SK-N-SH (cell line): ENCODE results near the gene LHPP. TPM values are rescaled to one million over a fixed set of nuclear protein-coding genes. Genes with fewer than 3 reads are reported as not detected.
A peak's percentile ranks its signal among the peaks of the same experiment; 100 is the strongest.

Source experiments
- CTCF ChIA-PET: fragments of 300-600, 350-600 bp; formaldehyde crosslinking; extraction: SDS; loops from one replicate; lab custom pipeline; 2021; lab: Yijun Ruan, JAX
- POLR2A ChIA-PET: fragments of 350-600 bp; sonication (Branson Sonifier 250); formaldehyde crosslinking; extraction: SDS; loops from one replicate; lab custom pipeline; 2020; ENCODE audit warnings: antibody characterized with exemption, inconsistent platforms; lab: Yijun Ruan, JAX
- DNase-seq: peaks from one replicate; pipeline ENCODE4 v3.0.0; 2012
- H2AFZ ChIP-seq: fragments of 200-600 bp; sonication (generic); 2 replicates; pipeline ENCODE4 v1.8.1; 2016; ENCODE audit warnings: antibody characterized with exemption, mild to moderate bottlenecking, low read depth
- H3F3A ChIP-seq: fragments of 200-600 bp; sonication (generic); replicated peaks from 2 replicates; pipeline ENCODE3; 2016; ENCODE audit warnings: antibody characterized with exemption, mild to moderate bottlenecking; ENCODE audit not compliant: insufficient read depth
- H3K27ac ChIP-seq, 2 experiments: fragments of 200-500 bp in 1 of 2; fragments of 200-600 bp in 1 of 2; sonication (Bioruptor generic) in 1 of 2; sonication (generic), shearing (Covaris generic) in 1 of 2; 2 replicates each; pipeline versions ENCODE4 v1.5.1 to v1.6.1; 2014 to 2016; ENCODE audit warnings: low read depth in 2 of 2, inconsistent platforms in 1 of 2, low read length in 1 of 2, mild to moderate bottlenecking in 1 of 2, mixed read lengths in 1 of 2
- H3K27me3 ChIP-seq: fragments of 200-600 bp; sonication (generic), shearing (Covaris generic); 2 replicates; pipeline ENCODE4 v1.6.1; 2016; ENCODE audit warnings: mixed run types; ENCODE audit not compliant: insufficient read depth
- H3K36me3 ChIP-seq, 2 experiments: fragments of 200-500 bp in 1 of 2; fragments of 200-600 bp in 1 of 2; sonication (Bioruptor generic) in 1 of 2; sonication (generic) in 1 of 2; replicated peaks in 1 of 2; 2 replicates each; pipeline versions ENCODE3 to v1.5.1; 2014 to 2016; ENCODE audit warnings: low read length in 1 of 2, mild to moderate bottlenecking in 1 of 2; ENCODE audit not compliant: insufficient read depth in 2 of 2, control insufficient read depth in 1 of 2
- H3K4me1 ChIP-seq, 2 experiments: fragments of 200-500 bp in 1 of 2; fragments of 200-600 bp in 1 of 2; sonication (Bioruptor generic) in 1 of 2; sonication (generic), shearing (Covaris generic) in 1 of 2; 2 replicates each; pipeline versions ENCODE4 v1.5.1 to v1.6.1; 2014 to 2016; ENCODE audit warnings: low read depth in 1 of 2, low read length in 1 of 2, mixed run types in 1 of 2; ENCODE audit not compliant: insufficient read depth in 2 of 2, control insufficient read depth in 1 of 2
- H3K4me2 ChIP-seq: fragments of 200-600 bp; sonication (generic), shearing (Covaris generic); 2 replicates; pipeline ENCODE4 v1.6.1; 2017; ENCODE audit warnings: mixed run types
- H3K4me3 ChIP-seq, 2 experiments: fragments of 200-500 bp in 1 of 2; fragments of 200-600 bp in 1 of 2; sonication (Bioruptor generic) in 1 of 2; sonication (generic), shearing (Covaris generic) in 1 of 2; 2 replicates each; pipeline versions ENCODE4 v1.5.1 to v1.8.1; 2014 to 2016; ENCODE audit warnings: low read depth in 2 of 2, inconsistent platforms in 1 of 2, low read length in 1 of 2, mild to moderate bottlenecking in 1 of 2, mixed read lengths in 1 of 2, moderate library complexity in 1 of 2
- H3K79me2 ChIP-seq: fragments of 200-600 bp; sonication (generic); 2 replicates; pipeline ENCODE4 v1.8.1; 2017; ENCODE audit warnings: mild to moderate bottlenecking; ENCODE audit not compliant: insufficient read depth
- H3K9ac ChIP-seq: fragments of 200-600 bp; sonication (generic); 2 replicates; pipeline ENCODE4 v1.6.1; 2017; ENCODE audit warnings: mixed run types
- H3K9me2 ChIP-seq: fragments of 200-600 bp; sonication (generic); 2 replicates; pipeline ENCODE4 v1.6.1; 2017; ENCODE audit warnings: mixed run types
- H3K9me3 ChIP-seq: fragments of 200-600 bp; sonication (generic); 2 replicates; pipeline ENCODE4 v1.6.1; 2017; ENCODE audit warnings: mixed run types, mild to moderate bottlenecking, moderate library complexity
- H4K20me1 ChIP-seq: fragments of 200-600 bp; sonication (generic); 2 replicates; pipeline ENCODE4 v1.6.1; 2017; ENCODE audit warnings: mild to moderate bottlenecking, mixed run types; ENCODE audit not compliant: insufficient read depth
- CHD2 ChIP-seq: fragments of 150-350 bp; IDR thresholded peaks from 2 replicates; pipeline ENCODE4 v1.6.1; 2018; ENCODE audit warnings: low read length; ENCODE audit not compliant: partially characterized antibody
- ELF1 ChIP-seq: IDR thresholded peaks from 2 replicates; pipeline ENCODE4 v1.4.0; 2012
- EP300 ChIP-seq, 2 experiments: IDR thresholded peaks; 2 replicates each; pipeline versions ENCODE4 v1.4.0 to v1.6.1; 2012; ENCODE audit warnings: borderline replicate concordance in 1 of 2, low read depth in 1 of 2, low read length in 1 of 2
- EZH2phosphoT487 ChIP-seq: fragments of 200-600 bp; sonication (generic); IDR thresholded peaks from 2 replicates; pipeline ENCODE4 v1.6.1; 2017; ENCODE audit warnings: low read depth, mixed run types, mild to moderate bottlenecking, antibody characterized with exemption, moderate library complexity, borderline replicate concordance
- FOXJ3 ChIP-seq: sonication (generic); formaldehyde crosslinking; IDR thresholded peaks from 2 replicates; pipeline ENCODE4 v1.5.1; 2020; ENCODE audit warnings: mild to moderate bottlenecking, missing genetic modification reagents
- GATA2 ChIP-seq: sonication (generic); formaldehyde crosslinking; IDR thresholded peaks from 2 replicates; pipeline ENCODE4 v1.5.0; 2020; ENCODE audit warnings: mild to moderate bottlenecking, missing genetic modification reagents
- NFIC ChIP-seq: IDR thresholded peaks from 2 replicates; pipeline ENCODE4 v1.4.0; 2012; ENCODE audit warnings: borderline replicate concordance
- NRF1 ChIP-seq: IDR thresholded peaks from 2 replicates; pipeline ENCODE4 v1.6.1; 2012; ENCODE audit warnings: low read depth, mild to moderate bottlenecking, low read length
- RCOR1 ChIP-seq: fragments of 150-350 bp; IDR thresholded peaks from 2 replicates; pipeline ENCODE4 v1.6.1; 2017; ENCODE audit warnings: antibody characterized with exemption, low read length
- RXRA ChIP-seq: IDR thresholded peaks from 2 replicates; pipeline ENCODE4 v1.4.0; 2012; ENCODE audit warnings: low read depth, mild to moderate bottlenecking, borderline replicate concordance
- SIN3A ChIP-seq: IDR thresholded peaks from 2 replicates; pipeline ENCODE4 v1.6.1; 2012; ENCODE audit warnings: low read depth, mild to moderate bottlenecking, low read length, moderate library complexity, borderline replicate concordance
- SMC3 ChIP-seq: IDR thresholded peaks from 2 replicates; pipeline ENCODE4 v1.6.1; 2012; ENCODE audit warnings: low read depth, low read length, improper control_type of control experiment
- TAF1 ChIP-seq: IDR thresholded peaks from 2 replicates; pipeline ENCODE4 v1.6.1; 2012; ENCODE audit warnings: low read depth, mild to moderate bottlenecking, low read length, moderate library complexity, borderline replicate concordance
- TCF12 ChIP-seq: IDR thresholded peaks from 2 replicates; pipeline ENCODE4 v1.4.0; 2012
- TEAD4 ChIP-seq: IDR thresholded peaks from 2 replicates; pipeline ENCODE4 v1.4.0; 2012; ENCODE audit warnings: mild to moderate bottlenecking, borderline replicate concordance; ENCODE audit not compliant: insufficient read depth
- YY1 ChIP-seq: IDR thresholded peaks from 2 replicates; pipeline ENCODE4 v1.4.0; 2012; ENCODE audit warnings: low read depth, mild to moderate bottlenecking
- WGBS: methylation state at CpG from one replicate; pipeline ENCODE4 v1.1.6; 2017; ENCODE audit warnings: low lambda C conversion rate; 5-methylcytosine and 5-hydroxymethylcytosine counted together
- polyA plus RNA-seq, 3 experiments: library from polyadenylated mRNA; depleted of rRNA; stranded (reverse); fragments of >200 nt; gene quantifications; 2 replicates each; pipeline ENCODE4 v1.2.3, GENCODE V29; 2012
- TF ChIP-seq, protein P1 (sequence below): IDR thresholded peaks from 2 replicates; pipeline ENCODE4 v1.4.0; 2012; ENCODE audit warnings: low read depth
- TF ChIP-seq, protein P2 (sequence below): IDR thresholded peaks from 2 replicates; pipeline ENCODE4 v1.6.1; 2012; ENCODE audit warnings: mild to moderate bottlenecking, low read depth, low read length, moderate library complexity
- TF ChIP-seq, protein P3 (sequence below): IDR thresholded peaks from 2 replicates; pipeline ENCODE4 v1.4.0; 2012; ENCODE audit warnings: low read depth, borderline replicate concordance
- TF ChIP-seq, protein P4 (sequence below): IDR thresholded peaks from 2 replicates; pipeline ENCODE4 v1.4.0; 2012; ENCODE audit warnings: low read depth, borderline replicate concordance

LHPP gene
- polyA plus RNA-seq, 1 of the 3 experiments (the other 2 are of a cell fraction), result 29.8 TPM

DNA sequence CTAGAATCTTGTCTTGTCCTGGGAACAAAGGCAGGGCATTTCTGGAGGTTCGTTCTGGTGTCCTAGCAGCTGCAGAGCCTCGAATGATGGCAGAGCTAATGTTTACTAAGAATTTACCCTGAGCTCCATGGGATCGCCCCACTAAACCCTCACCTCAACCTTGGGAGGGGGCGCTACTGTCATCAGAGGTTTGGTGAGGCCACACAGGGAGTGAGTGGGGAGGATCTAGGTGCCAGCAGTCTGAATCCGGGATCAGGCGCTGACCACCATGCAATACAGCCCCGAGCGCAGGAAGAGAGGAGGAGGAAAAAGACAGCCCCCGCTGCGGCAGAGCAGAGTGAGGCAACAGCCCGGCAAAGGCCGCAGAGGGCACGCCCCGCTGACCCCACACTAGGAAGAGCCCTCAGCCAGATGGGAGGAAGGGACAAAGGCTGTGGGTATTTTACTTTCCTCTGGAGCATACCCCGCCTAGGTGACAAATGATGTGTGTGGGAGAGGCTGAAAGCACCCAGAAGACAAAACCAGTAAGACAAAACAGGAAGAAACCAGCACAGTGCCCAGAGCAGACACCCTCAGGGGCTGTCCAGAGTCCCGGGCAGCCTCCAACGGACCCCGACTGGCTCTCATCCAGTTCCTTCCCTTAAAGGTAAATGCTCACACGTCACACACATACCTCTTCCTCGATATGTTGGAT lies 179.1 kb downstream of the LHPP start:
- Histone ChIP-seq H4K20me1 (no peaks in the 10 kb centered on the region; the same call in 1 of the 2 replicates), H3K4me1 (peaks cover 0 to 42% of the 10 kb centered on the region in 2 experiments; a peak in 1 of 4 replicates), H3K9me3 (no peaks in the 10 kb centered on the region), H3K27ac (peak overlapping the region in 1 of 2 experiments; percentile 72; a peak in 1 of 4 replicates), H3K9ac (no peak overlapping the region), H3F3A (no peaks in the 10 kb centered on the region), H3K79me2 (no peaks in the 10 kb centered on the region), H3K9me2 (no peaks in the 10 kb centered on the region), H3K36me3 (no peaks in the 10 kb centered on the region), H3K27me3 (no peaks in the 10 kb centered on the region), H3K4me2 (no peak overlapping the region), H3K4me3 (no peak overlapping the region), H2AFZ (no peak overlapping the region)
- DNase-seq, result no peak
- whole genome bisulfite sequencing, result 92% methylated on average over 19 of the region's 20 CpGs
- ChIA-PET POLR2A (no interaction called here), CTCF (interaction anchor here (1.0 to 4.1 kb wide), 2 partner anchors 21 to 101 kb away, joined by 3 to 13 read pairs; no protein-coding TSS in a partner anchor)
- TF ChIP-seq FOXJ3 (CRISPR knock-in tag) (no peak), EZH2phosphoT487 (no peak), TAF1 (no peak), SMC3 (no peak), TEAD4 (no peak), NFIC (no peak), EP300 (IDR thresholded peaks at IDR 0.05; ENCODE audit: borderline replicate concordance in 1 of 2, low read depth in 1 of 2, low read length in 1 of 2) (no peak)
- TF ChIP-seq, all 33 proteins: peak for 0

DNA sequence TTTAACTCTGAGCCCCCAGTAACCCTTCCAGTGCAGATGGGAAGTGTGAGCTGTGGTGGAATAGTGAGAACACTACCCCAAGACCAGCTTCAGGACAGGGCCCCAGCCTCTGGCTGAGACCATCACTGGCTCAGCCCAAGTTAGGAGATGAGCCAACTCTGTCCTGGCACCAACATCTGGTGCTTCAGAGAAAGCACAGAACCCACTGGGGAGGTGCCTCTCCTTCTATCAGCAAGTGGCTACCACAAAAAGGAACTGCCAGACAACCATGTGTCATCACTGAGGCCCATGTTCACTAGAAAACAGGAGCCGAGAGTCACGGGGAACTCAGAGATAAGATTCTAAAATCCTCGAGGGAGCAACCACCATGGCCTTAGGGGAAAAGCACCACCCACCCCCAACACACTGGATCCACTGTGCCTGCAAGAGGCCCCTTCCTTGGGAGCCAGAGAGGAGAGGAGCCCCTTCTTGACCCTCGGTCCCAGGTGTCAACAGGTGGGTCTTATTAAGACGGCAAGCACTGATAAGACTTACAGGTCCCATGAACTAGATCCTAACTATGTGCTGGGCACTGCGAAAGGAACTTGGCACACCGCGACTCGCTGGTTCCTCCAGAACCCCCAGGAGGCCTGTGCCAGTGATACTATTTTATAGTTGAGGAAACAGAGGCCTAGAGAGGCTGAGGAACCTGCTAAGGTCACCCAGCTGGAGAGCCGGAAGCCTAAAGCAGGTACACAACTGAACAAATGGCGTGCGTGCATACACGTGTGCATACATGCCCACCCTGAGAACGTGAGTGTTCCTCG lies 179.9 kb downstream of the LHPP start:
- H2AFZ ChIP-seq, result no peak overlapping the region
- no peaks in the 10 kb centered on the region for H3K79me2 ChIP-seq
- H3F3A ChIP-seq, result no peaks in the 10 kb centered on the region
- no peaks in the 10 kb centered on the region for H3K9me2 ChIP-seq
- H3K9me3 ChIP-seq, result no peaks in the 10 kb centered on the region
- H3K27ac ChIP-seq, result peak overlapping the region in 1 of 2 experiments; percentile 72; a peak in 1 of 4 replicates
- 70% methylated on average over 13 of the region's 15 CpGs for WGBS
- H3K4me1 ChIP-seq, result peaks cover 3 to 50% of the 10 kb centered on the region in 2 experiments; a peak in 2 of 4 replicates
- no peaks in the 10 kb centered on the region; the same call in 1 of the 2 replicates for H4K20me1 ChIP-seq
- no peaks in the 10 kb centered on the region for H3K36me3 ChIP-seq
- H3K27me3 ChIP-seq, result no peaks in the 10 kb centered on the region
- H3K4me2 ChIP-seq, result no peak overlapping the region
- H3K9ac ChIP-seq, result no peak overlapping the region
- DNase-seq, result peak; percentile 65
- POLR2A ChIA-PET, result no interaction called here
- CTCF ChIA-PET, result interaction anchor here (4.1 kb wide), 1 partner anchor 100 kb away, joined by 13 read pairs; no protein-coding TSS in a partner anchor
- H3K4me3 ChIP-seq, result no peak overlapping the region
- TF ChIP-seq NRF1, result no peak
- TF ChIP-seq, protein P1, sequence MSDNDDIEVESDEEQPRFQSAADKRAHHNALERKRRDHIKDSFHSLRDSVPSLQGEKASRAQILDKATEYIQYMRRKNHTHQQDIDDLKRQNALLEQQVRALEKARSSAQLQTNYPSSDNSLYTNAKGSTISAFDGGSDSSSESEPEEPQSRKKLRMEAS, result no peak
- TF ChIP-seq SIN3A, result no peak
- peak; percentile 51; the same call in 1 of the 2 replicates for TF ChIP-seq TCF12
- no peak for TF ChIP-seq GATA2 (CRISPR knock-in tag)
- no peak for TF ChIP-seq RXRA
- no peak for TF ChIP-seq ELF1
- TF ChIP-seq, protein P2, sequence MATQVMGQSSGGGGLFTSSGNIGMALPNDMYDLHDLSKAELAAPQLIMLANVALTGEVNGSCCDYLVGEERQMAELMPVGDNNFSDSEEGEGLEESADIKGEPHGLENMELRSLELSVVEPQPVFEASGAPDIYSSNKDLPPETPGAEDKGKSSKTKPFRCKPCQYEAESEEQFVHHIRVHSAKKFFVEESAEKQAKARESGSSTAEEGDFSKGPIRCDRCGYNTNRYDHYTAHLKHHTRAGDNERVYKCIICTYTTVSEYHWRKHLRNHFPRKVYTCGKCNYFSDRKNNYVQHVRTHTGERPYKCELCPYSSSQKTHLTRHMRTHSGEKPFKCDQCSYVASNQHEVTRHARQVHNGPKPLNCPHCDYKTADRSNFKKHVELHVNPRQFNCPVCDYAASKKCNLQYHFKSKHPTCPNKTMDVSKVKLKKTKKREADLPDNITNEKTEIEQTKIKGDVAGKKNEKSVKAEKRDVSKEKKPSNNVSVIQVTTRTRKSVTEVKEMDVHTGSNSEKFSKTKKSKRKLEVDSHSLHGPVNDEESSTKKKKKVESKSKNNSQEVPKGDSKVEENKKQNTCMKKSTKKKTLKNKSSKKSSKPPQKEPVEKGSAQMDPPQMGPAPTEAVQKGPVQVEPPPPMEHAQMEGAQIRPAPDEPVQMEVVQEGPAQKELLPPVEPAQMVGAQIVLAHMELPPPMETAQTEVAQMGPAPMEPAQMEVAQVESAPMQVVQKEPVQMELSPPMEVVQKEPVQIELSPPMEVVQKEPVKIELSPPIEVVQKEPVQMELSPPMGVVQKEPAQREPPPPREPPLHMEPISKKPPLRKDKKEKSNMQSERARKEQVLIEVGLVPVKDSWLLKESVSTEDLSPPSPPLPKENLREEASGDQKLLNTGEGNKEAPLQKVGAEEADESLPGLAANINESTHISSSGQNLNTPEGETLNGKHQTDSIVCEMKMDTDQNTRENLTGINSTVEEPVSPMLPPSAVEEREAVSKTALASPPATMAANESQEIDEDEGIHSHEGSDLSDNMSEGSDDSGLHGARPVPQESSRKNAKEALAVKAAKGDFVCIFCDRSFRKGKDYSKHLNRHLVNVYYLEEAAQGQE, result no peak
- TF ChIP-seq RCOR1, result no peak
- TF ChIP-seq, protein P3, sequence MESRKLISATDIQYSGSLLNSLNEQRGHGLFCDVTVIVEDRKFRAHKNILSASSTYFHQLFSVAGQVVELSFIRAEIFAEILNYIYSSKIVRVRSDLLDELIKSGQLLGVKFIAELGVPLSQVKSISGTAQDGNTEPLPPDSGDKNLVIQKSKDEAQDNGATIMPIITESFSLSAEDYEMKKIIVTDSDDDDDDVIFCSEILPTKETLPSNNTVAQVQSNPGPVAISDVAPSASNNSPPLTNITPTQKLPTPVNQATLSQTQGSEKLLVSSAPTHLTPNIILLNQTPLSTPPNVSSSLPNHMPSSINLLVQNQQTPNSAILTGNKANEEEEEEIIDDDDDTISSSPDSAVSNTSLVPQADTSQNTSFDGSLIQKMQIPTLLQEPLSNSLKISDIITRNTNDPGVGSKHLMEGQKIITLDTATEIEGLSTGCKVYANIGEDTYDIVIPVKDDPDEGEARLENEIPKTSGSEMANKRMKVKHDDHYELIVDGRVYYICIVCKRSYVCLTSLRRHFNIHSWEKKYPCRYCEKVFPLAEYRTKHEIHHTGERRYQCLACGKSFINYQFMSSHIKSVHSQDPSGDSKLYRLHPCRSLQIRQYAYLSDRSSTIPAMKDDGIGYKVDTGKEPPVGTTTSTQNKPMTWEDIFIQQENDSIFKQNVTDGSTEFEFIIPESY, result no peak
- TF ChIP-seq CHD2, result no peak
- TF ChIP-seq, protein P4, sequence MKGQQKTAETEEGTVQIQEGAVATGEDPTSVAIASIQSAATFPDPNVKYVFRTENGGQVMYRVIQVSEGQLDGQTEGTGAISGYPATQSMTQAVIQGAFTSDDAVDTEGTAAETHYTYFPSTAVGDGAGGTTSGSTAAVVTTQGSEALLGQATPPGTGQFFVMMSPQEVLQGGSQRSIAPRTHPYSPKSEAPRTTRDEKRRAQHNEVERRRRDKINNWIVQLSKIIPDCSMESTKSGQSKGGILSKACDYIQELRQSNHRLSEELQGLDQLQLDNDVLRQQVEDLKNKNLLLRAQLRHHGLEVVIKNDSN, result no peak
- TF ChIP-seq YY1, result no peak
